Ovary (tissue), 1 donor: ENCODE data around the gene P2RY2.

Experiments used
- EP300 ChIP-seq: sonication (generic); formaldehyde crosslinking; IDR thresholded peaks from one replicate; pipeline ENCODE4 v1.6.1; 2017; ENCODE audit warnings: antibody characterized with exemption
- POLR2A ChIP-seq: fragments of 450-650 bp; IDR thresholded peaks from one replicate; pipeline ENCODE4 v1.6.1; 2017; ENCODE audit warnings: antibody characterized with exemption, mild to moderate bottlenecking, moderate library complexity

GRCh38 chr11:73283276-73284000 is 65.4 kb downstream of the P2RY2 start:
- TF ChIP-seq EP300 = no peak
- TF ChIP-seq POLR2A = no peak
